Glomerular endothelial cell (primary cell): ENCODE results near the gene SLC15A5. TPM values are rescaled to one million over a fixed set of nuclear protein-coding genes. Genes with fewer than 3 reads are reported as not detected.

ENCODE experiments used
- DNase-seq: peaks from one replicate; pipeline ENCODE4 v3.0.0-alpha.2; 2011; ENCODE audit warnings: low read depth, low spot score; ENCODE audit errors: extremely low read depth
- total RNA-seq: library from RNA; depleted of rRNA; stranded (reverse); fragments of >200 nt; gene quantifications from 2 replicates; pipeline ENCODE4 v1.2.3, GENCODE V29; 2015

The SLC15A5 gene
- total RNA-seq, 1 donor from 2014 or later = not detected

DNA sequence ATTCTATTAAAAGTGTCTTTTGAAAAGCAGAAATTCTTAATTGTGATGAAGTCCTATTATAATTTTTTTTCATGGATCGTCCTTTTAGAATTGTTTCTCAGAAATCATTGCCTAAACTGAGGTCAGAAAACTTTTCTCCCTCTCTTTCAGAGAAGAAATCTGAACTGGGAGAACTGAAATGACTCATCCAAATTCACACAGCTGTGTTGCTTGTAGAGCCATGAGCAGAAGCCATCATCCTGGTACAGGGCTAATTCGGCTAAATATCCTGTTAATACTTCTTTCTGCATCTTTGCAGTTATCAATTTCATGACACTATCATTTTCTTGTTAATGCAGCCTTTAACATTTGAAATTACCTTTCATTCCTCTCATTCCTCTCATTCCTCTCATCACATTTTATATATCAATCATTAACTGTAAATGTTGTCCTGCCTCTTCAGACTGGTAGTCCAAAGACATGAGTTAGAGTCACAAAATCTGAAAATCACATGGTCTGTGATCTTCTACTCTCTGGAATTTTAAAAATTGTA is 15.5 kb downstream of the SLC15A5 start:
- DNase-seq = no peak

DNA sequence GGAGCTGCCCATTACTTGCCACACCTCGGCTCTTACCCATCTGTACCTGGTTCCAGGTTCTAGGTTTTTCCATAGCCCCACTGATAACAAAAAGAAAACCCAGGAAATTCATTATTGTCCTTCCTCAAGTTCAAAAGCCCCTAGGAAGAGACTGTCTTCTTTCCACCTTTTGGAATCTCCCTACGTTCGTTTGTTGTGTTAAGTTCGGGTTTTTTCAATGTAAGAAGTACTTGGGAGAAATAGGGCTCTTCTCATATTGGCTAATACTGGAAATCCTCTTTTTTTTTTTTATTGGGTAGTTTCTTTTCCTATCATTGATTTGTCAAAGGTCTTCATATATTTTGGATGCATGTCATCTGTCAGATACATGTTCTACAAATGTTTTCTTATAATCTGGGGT is 17.3 kb downstream of the SLC15A5 start:
- no peak for DNase-seq

DNA sequence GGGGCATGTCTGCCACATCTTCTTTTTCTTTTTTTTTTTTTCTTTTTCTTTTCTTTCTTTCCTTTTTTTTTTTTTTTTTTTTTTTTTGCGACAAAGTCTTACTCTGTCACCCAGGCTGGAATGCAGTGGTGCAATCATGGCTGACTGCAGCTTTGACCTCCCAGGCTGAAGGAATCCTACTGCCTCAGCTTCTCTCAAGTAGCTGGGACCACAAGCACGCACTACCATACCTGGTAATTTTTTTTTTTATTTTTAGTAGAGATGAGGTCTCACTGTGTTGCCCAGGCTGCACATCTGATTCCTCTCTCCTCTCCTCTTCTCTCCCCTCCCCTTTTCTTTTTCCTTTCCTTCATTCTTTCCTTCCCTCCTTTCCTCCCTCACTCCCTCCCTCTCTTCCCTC is 18.5 kb downstream of the SLC15A5 start:
- no peak for DNase-seq

DNA sequence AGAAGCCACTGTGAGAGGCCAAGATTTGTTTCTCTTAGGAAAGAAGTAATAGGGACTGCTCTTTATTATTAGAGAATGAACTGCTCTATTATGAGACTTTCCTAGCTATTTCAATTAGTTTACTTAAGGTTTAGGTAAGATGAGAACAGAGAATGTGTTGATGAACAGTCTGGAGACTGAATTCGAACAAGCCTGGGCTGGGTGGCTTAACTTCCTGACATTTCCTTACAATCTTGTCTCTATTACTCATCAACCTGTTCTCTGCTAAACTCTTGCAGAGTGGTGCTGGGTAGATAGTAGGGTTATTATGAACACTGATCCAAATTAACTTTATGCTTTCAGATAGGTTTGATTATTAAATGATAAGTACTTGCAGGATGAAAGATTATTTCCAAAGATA is 31.2 kb downstream of the SLC15A5 start:
- DNase-seq = no peak

DNA sequence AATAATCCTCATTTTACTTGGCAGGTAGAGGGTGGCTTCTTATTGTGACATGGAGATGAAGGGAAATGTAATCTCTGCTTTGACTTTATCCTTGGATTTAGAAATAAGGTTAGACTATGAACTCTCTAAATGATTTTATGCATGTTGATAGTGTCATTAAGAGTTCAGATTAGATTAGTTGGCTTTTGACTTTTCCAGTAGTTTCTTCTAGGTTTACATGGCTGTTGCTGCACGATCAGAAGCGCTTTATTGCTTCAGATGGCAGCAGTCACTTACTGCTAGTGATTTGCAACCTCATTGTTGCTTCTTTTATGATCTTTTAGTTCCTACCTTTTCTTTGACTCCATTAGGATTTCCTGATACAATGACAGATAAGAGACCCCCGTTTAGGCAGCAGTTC is 32.3 kb downstream of the SLC15A5 start:
- no peak for DNase-seq

DNA sequence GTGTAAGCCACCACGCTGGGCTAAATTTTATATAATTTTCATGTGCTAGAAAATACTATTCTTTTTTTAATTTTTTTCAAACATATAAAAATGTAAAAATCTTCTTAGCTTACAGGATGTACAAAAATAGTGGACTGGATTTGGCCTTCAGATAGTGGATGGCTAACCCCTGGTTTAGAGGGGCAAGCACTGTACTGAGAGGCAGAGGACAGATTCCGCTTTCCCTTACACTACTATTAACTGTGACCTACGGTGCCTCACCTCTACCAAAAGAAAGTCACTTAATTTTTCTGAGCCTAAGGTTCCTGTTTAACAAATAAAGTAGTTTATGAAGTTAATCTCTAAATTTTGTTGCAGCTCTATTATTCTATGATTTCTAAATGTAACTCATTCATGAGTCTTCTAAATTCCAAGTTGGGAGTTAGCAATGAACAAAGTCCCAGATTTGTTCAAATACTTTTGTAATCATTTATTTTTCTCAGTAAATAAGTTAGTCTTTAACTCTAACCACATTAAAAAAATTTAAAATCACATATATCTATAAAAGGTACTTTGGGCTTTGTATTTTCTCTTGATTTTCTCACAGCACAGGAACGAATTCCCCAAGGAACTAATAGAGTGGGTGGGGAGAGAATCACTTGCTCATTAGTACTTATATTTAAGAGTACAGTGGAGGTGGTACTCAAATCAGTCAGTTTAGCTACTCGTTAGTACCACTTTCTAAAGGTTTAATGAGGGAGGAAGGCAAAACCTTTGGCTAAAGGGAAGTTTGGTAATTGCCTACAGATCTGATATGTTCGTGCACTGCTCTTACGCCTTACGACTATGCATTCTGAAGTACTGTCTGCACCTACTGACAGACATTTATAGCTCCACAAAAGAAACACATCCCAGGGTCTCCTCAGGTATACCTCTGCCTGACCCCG is 33.7 kb downstream of the SLC15A5 start:
- DNase-seq = no peak

DNA sequence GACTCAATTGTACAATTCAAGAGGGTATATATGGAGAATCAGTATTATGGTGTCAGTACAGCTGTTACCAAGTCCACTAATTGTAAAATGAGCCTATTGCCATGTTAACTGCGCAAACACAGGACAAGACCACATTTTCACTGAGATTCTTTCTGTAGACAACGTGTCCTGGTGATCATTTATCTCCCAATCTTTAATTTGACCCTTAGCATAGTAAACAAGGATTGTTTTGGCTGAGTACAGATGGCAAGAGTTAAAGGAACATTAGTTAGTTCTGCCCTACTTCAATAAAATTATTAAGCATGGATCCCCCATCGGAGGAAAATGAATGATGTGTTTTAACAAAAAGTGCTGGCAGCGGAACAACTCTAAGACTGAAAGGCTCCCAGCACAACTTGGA is 36.1 kb downstream of the SLC15A5 start:
- DNase-seq = no peak

DNA sequence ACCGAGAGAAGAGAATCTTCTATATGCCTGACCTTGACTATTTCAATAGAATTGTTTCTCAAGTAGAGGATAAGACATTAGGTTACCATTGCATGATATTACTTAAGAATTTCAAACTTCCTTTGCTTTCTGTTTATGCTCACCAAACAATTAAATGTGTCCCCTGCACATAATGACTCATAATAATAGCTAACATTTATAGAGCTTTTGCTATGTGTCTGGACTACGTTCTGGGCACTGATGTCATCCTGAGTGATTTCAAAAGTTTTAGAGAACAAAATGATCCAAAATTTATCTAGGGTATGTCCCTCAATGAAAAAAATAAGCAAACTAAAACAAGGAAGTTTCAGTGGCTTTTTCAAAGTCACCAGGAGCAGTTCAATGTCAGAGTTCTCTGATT is 38.8 kb downstream of the SLC15A5 start:
- no peak for DNase-seq

DNA sequence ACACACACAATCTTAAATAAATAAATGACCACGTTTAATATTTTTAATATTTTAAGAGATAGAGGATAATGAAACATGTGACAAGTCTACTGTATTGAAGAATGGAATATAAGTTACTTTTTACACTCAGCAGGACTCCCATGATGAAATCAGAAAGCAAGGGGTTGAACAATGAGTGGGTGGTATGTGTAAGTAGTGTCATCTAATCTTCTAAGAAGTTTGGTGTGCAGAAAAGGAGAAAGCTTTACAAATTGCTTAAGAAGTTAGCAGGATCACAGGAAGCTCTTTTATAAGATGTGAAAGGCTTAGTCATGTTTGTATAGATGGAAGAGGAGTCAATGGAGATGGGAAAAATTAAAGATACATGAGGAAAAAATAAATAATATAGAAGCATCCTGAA is 47.8 kb downstream of the SLC15A5 start:
- no peak for DNase-seq

DNA sequence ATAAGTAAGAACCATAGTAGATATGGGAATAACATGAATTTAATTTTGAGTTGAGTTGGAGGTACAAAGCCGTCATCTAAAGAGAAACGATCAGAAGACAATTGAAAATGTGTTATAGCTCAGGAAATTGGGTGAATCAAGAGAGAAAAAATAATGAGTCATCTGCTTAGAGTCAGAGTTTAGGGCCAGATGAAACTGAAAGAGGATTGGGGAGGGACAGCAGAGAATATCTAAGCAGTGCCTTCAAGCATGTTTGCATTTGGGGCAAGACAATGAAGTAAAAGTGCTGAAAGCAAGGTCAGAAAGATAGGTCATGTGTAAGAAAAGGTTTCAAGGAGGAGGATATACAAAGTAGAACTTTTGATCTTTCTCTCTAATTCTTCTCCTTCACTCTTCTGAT is 49.4 kb downstream of the SLC15A5 start:
- no peak for DNase-seq

DNA sequence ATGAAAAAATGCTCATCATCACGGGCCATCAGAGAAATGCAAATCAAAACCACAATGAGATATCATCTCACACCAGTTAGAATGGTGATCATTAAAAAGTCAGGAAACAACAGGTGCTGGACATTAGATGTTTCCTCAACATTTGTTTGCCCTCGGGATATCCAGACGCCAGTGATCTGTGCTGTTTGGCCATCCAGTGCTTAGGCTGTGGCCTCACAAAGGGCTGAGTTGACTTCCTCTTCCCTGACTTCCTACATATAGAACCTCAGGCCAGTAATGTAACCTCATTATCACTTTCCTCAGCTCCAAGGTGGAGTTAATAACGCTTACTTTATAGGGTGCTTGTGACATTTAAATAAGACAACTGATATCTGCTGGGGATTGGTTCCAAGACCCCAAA is 51.8 kb downstream of the SLC15A5 start:
- DNase-seq = no peak

DNA sequence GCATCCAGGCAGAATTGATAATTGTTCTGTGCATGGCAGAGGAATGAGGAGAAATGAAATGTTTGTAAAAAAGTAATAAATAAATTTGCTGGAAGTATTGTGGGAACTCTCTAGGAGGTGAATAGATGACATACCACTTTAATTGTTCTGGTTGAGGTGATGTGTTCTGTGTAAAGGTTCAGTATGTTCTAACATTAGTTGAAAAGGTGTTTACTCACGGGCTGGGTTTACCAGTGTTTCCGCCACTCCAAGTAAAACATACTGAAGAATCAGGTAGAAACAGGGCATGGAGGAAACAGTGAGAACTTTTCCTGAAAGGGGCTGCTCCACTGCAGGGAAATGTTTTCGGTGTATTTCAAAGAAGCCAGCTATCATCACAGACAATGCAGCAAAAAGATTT is 53.3 kb downstream of the SLC15A5 start:
- DNase-seq = no peak

DNA sequence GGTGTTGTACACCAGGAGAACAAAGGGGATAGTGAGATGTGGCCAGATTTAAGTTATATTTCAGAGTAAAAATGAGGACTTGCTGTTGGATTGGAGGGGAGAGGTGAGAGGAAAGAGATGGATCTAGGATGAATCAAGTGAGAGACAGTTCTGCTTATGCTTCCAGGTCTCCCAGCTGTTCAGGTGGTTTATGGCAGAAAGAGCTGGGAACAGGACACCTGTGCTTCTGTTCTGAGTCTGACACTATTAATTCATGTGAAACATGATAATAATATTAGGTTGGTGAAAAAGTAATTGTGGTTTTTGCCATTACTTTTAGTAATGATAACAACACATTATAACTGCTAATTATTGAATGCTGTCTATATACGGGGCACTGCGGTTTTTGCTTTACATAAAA is 55.7 kb downstream of the SLC15A5 start:
- no peak for DNase-seq

DNA sequence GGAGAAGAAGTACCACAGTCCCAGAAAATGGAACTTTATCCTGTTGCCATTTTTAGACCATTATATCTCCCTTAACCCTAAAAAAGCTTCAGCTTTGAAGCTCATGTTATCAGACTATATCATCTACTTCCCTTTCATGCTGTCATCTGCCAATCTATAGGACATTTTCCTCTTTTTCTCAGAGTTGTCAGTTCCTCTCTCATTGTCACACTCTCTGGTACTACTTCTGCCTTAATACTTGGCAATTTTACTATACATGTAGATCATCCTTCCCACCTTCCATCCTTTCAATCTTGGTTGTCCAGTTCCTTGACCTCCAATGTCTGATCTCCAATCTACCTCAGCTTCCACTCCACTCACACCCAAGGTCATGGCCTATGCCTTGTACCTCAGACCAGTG is 57.4 kb downstream of the SLC15A5 start:
- DNase-seq = no peak

DNA sequence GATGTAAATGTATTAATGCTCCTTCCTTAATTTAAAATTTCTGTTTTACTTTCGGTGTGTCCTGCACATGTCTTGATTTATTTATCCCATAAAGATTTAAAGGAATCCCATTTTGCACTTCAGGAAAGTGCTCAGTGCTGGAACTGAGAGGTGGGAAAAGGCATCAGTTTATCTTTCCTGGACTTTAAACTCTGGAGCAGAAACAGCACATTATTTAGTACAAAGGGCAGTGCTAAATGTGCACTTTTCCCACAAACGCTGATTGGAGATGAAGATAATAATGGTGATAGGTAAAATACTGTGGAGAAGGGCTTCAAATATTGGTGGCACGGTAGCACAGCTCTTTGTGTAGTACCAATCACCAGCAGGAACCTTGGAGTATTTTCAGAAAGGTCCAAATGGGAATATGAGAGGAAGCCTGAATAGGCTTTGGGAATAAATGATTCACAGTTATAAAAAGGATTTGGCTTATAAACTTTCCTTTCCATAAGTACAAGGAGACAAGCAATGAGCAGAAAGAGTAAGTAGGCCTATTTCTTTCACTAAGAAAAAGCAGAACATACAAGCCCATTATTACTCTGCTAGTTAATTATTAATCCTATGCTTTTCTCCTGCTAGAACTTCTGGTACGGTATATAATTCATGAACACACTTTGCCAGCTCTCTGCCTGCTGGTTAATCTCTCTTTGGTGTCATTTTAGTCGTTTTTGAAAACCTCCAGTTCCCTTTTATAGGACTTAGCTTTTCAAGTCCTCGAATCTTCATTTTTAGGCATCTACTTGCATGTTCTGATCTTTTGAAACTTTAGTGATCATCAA is 58.3 kb downstream of the SLC15A5 start:
- no peak for DNase-seq

DNA sequence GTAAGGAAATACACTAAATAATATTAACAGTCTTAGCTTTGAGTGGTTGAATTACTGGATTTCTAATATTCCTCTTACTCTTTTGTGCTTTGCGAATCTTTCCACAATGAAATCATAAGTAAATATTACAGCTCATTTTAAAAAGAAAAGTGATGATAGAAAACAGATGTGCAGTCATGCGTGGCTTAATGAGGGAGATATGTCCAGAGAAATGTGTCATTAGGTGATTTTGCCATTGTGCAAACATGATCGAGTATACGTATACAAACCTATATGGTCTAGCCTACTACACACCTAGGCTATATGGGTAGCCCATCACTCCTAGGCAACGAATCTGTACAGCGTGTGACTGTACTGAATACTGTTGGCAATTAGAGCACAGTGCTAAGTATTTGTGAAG is 59.3 kb downstream of the SLC15A5 start:
- no peak for DNase-seq

DNA sequence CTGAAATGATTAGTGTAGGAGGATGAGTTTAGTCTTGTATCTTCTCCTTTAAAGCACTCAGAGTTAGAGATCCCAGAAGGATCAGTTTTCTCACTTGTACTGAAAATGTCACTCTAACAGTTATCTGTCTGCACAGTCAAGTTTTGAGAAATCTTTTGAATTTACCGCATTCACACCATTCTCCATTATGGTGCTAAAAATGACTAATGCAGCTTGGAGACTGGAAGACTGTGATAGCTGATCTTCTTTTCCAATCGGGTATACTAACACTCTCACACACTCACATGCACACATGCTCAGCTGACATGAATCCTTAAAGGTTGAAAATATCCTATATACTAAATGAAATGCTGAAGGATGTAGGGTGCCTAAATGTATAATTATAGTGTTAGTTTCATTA is 65.8 kb downstream of the SLC15A5 start:
- no peak for DNase-seq

DNA sequence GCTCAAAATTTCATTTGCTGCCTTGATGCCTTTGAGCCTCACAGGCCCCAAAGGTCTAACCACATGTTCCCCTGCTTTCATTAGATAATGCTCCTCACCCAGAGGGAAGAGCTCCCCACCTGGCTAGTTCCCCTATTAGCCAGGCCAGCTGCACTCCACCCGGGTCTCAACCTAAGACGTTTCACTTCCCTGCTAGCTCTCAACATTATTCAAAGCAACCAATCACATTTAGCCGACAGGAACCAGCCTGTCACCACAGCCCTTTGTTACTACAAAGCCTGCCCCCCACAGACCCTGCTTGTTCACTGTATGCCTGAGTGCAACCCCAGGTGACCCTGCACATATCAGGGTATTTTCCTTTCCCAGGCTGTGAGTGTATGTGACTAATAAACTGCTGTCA is 78.6 kb downstream of the SLC15A5 start:
- no peak for DNase-seq

DNA sequence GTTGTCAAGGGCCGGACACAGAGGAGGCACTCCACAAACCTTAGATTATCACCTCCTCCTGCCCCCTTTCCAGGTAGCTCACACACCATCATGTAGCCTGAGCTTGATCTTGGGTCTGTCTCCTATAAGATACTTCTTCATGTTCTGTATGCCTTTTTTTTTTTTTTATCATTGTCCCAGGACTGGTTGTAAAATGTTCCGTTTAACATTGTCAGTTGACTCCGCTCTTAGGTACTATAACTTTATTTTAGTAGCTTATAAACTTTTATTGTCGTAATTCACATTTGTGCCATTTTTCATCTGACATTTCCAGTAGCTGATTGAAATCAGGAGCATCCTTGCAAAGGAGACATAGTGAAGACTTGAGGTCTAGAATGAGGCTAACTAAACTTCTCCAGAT is 79.9 kb downstream of the SLC15A5 start:
- DNase-seq = no peak

DNA sequence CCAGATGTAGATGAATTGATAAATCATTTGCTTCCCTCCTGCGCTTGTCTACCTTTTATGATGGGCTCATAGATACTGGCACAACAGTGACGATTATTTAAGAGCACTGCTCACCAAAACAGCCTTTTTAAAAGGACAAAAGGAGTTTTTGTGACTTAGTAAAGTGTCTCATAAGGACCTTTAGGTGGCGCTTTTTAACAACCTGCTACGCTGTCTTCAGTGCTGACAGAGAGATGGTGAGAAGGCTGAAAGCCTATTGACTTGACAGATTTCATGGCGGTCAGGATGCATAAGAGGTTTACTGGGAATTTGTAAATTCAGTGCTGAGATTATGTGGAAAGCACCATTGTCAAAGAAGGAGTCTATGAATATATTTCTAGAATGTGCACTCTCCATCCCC is 87.6 kb downstream of the SLC15A5 start:
- DNase-seq = no peak

DNA sequence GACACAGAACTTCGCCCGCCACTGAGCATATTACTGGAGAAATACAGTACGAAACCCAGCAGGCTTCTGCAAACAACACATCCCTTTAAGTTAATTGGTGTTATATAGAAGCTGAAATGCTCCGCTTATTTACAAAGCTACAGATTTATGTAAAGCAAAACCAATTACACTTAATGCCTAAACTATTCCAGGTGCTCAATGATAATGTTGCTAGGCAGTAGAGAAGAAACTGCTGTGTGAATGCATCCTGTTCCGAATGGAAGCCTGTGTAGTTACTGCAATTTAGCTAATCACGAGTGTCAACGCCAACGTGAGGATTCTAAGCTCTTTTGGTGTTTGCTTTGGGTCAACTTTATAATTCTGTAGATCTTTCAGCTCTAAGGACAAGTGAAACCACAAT is 89.8 kb downstream of the SLC15A5 start:
- no peak for DNase-seq

DNA sequence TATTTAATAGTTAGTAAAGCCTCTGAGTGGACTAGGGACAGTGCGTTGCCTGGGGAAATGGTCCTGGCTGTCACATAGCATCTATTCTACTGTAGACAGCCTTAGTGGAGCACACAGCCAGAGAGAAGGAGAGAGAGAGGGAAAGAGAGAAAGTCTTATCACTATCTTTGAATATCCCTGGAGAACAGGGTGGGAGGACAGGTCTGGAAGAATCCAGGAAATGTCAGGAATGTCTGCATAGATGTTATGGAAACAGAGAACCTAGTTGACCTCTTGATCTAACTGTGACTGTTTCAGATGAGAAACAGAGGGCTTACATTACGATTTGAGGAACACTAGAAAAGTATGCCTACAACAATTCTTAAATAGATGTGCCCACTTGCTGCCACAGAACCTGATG is 92.8 kb downstream of the SLC15A5 start:
- DNase-seq = no peak
